ENCODE measurements around the gene MIER3.

MIER3 gene

DNA sequence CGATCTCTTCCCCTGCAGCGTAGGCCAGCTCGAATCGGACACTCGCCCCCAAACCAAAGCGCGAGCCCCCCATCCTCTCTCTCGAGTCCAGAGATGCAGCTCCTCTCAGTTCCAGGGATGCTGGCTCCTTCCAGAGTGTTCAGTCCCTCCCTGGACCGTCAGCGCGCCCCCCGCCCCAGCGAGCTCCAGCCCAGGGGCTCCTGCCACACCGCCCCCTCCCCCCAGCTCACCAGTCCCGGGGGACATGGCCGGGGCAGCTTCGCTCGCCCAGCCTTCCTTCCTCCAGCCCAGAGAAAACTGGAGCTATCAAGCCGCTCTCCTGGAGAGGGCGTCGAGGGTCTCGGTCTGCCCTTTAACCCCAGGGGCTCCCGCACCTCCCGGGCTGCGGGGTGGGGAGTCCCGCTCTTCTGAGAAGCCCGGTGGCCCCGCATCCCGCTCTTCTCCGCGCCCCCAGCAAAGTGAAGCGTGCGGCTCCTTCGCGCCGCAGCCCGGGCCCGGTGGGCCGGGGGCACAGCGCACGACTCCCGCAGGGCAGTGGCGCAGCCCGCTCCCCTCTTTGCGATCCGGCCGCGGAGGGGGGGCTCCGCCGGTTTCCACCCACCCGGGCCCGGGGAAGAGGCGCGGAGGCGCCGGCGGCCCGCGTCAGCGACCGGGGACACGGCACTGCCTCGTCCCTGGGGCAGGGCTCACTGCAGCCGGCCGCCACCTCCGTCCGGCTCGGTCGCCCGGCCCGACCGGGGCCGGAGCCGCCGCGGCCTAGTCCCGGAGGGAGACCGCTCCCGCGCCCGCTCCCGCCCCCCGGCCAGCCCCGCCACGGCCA lies 587 bp downstream of the MIER3 start:
- Histone ChIP-seq H3K9me3 (ENCODE audit: low read depth, low read length) (no peaks in the 10 kb centered on the region), H3K27ac (no peak overlapping the region), H3K9ac (ENCODE audit: insufficient read length) (peak overlapping the region; percentile 76), H3K36me3 (ENCODE audit: insufficient read depth, low read length) (peaks cover 15% of the 10 kb centered on the region; the same call in 1 of the 2 replicates), H3K4me3 (peak overlapping the region; percentile 83)
- no peak for DNase-seq (ENCODE audit: low read depth, low spot score)
- TF ChIP-seq EZH2 (IDR thresholded peaks at IDR 0.05) (no peak), FOXP2 (optimal IDR thresholded peaks at IDR 0.05; ENCODE audit: control extremely low read depth, extremely low read length, insufficient read depth) (no peak), POLR2AphosphoS5 (IDR thresholded peaks at IDR 0.05; ENCODE audit: borderline replicate concordance, low read depth, low read length) (no peak)

DNA sequence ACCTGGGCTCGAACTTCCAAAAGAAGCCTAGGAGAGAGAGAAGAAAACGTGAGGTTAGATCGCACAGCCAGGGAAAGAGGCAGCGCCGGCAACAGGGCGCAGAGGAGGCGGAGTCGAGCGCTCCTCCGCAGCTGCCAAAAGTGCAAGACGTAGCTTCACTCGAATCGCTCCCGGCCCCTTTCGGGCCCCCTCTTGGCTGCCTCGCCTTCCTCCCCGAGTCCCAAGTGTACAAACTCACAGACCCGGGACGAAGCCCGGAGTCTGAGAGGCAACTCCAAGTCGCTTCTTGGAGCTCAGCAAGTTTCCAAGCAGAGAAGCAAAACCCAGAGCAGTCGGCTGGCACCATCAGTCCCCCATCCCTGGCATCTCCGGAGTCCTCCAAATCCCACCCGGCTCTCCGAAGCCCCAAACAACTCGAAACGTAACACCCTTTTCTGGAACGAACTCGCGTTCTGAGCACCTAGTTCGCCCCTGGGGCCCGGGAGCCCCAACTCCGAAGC lies 1.2 kb downstream of the MIER3 start:
- peak overlapping the region; percentile 83 for H3K4me3 ChIP-seq
- H3K9ac ChIP-seq (ENCODE audit: insufficient read length) = peak overlapping the region; percentile 76
- no peak overlapping the region for H3K27ac ChIP-seq
- TF ChIP-seq POLR2AphosphoS5 (IDR thresholded peaks at IDR 0.05; ENCODE audit: borderline replicate concordance, low read depth, low read length) (no peak), FOXP2 (optimal IDR thresholded peaks at IDR 0.05; ENCODE audit: control extremely low read depth, extremely low read length, insufficient read depth) (no peak), EZH2 (IDR thresholded peaks at IDR 0.05) (no peak)
- DNase-seq (ENCODE audit: low read depth, low spot score) = no peak
- peaks cover 21% of the 10 kb centered on the region for H3K36me3 ChIP-seq (ENCODE audit: insufficient read depth, low read length)
- no peaks in the 10 kb centered on the region for H3K9me3 ChIP-seq (ENCODE audit: low read depth, low read length)

GRCh38 chr5:56947052-56947451 lies 4.9 kb downstream of the MIER3 start:
- Histone ChIP-seq H3K36me3 (ENCODE audit: insufficient read depth, low read length) (peaks cover 46% of the 10 kb centered on the region), H3K9ac (ENCODE audit: insufficient read length) (no peak overlapping the region), H3K27ac (no peak overlapping the region), H3K9me3 (ENCODE audit: low read depth, low read length) (no peaks in the 10 kb centered on the region), H3K4me3 (no peak overlapping the region)
- DNase-seq (ENCODE audit: low read depth, low spot score) = no peak
- TF ChIP-seq FOXP2 (optimal IDR thresholded peaks at IDR 0.05; ENCODE audit: control extremely low read depth, extremely low read length, insufficient read depth) (no peak), EZH2 (IDR thresholded peaks at IDR 0.05) (no peak), POLR2AphosphoS5 (IDR thresholded peaks at IDR 0.05; ENCODE audit: borderline replicate concordance, low read depth, low read length) (no peak)

GRCh38 chr5:56941981-56942380 lies 9.9 kb downstream of the MIER3 start:
- no peak for DNase-seq (ENCODE audit: low read depth, low spot score)
- H3K36me3 ChIP-seq (ENCODE audit: insufficient read depth, low read length) = peaks cover 80% of the 10 kb centered on the region

DNA sequence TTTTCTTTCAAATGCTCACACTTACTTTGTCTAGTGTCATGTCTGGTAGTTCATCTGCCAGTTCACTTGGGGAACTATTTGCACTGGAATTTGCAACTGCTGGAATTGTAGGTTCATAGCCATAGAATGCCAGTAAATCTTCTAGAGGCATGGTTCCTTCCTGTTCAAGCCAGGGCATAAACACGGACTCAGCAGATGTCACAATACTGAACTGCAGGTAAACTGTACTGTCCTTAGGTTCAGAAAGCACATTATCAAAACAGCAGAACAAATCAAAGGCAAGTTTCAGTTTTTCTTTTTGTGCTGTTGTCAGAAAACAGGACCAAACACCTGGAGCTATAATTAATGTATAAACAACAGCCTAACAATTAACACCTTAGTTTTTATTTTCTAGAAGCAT lies 13.1 kb downstream of the MIER3 start:
- no peak for TF ChIP-seq POLR2AphosphoS5 (IDR thresholded peaks at IDR 0.05; ENCODE audit: borderline replicate concordance, low read depth, low read length)
- no peak for DNase-seq (ENCODE audit: low read depth, low spot score)
- Histone ChIP-seq H3K27ac (no peak overlapping the region), H3K4me3 (no peak overlapping the region), H3K36me3 (ENCODE audit: insufficient read depth, low read length) (peaks cover 78% of the 10 kb centered on the region), H3K9me3 (ENCODE audit: low read depth, low read length) (no peaks in the 10 kb centered on the region), H3K9ac (ENCODE audit: insufficient read length) (no peak overlapping the region)

More at GRCh38 chr5:56941981-56942380, 9.9 kb downstream of the MIER3 start:
- H3K9ac ChIP-seq (ENCODE audit: insufficient read length) = no peak overlapping the region
- no peak overlapping the region for H3K27ac ChIP-seq
- no peaks in the 10 kb centered on the region for H3K9me3 ChIP-seq (ENCODE audit: low read depth, low read length)
- H3K4me3 ChIP-seq = no peak overlapping the region
- TF ChIP-seq POLR2AphosphoS5 (IDR thresholded peaks at IDR 0.05; ENCODE audit: borderline replicate concordance, low read depth, low read length) (no peak), FOXP2 (optimal IDR thresholded peaks at IDR 0.05; ENCODE audit: control extremely low read depth, extremely low read length, insufficient read depth) (no peak), EZH2 (IDR thresholded peaks at IDR 0.05) (no peak)

DNA sequence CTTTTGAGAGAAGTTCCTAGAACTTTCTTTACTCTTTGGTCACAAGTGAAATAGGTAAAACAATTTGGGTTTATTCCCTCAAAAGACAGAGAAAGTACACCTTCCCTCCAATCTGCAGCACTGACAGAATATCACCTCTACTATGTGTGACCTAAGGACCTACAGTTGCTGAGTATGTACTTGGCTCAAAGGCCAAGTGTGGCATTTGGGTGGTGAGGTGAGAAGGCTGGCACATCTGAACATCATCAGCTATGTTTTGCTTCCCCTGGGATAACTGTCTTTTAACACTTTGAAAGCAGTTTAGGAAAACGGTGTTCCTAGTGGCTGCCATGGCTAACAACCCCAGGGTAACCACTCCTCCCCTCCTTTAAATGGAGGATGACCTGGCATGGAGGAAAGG lies 17.6 kb downstream of the MIER3 start:
- no peak for DNase-seq (ENCODE audit: low read depth, low spot score)
- H3K36me3 ChIP-seq (ENCODE audit: insufficient read depth, low read length) = peaks cover 74% of the 10 kb centered on the region
- no peak overlapping the region for H3K27ac ChIP-seq
- no peak overlapping the region for H3K4me3 ChIP-seq
- no peaks in the 10 kb centered on the region for H3K9me3 ChIP-seq (ENCODE audit: low read depth, low read length)
- no peak overlapping the region for H3K9ac ChIP-seq (ENCODE audit: insufficient read length)
- no peak for TF ChIP-seq POLR2AphosphoS5 (IDR thresholded peaks at IDR 0.05; ENCODE audit: borderline replicate concordance, low read depth, low read length)
- TF ChIP-seq FOXP2 (optimal IDR thresholded peaks at IDR 0.05; ENCODE audit: control extremely low read depth, extremely low read length, insufficient read depth) = no peak
- no peak for TF ChIP-seq EZH2 (IDR thresholded peaks at IDR 0.05)

- Histone ChIP-seq H3K4me3 (no peak overlapping the region), H3K27ac (no peak overlapping the region), H3K9me3 (ENCODE audit: low read depth, low read length) (no peaks in the 10 kb centered on the region), H3K36me3 (ENCODE audit: insufficient read depth, low read length) (peaks cover 69% of the 10 kb centered on the region), H3K9ac (ENCODE audit: insufficient read length) (no peak overlapping the region)
- TF ChIP-seq FOXP2 (optimal IDR thresholded peaks at IDR 0.05; ENCODE audit: control extremely low read depth, extremely low read length, insufficient read depth) = no peak
- no peak for DNase-seq (ENCODE audit: low read depth, low spot score)
Measured at GRCh38 chr5:56922922-56923321, 29.0 kb downstream of the MIER3 start.

DNA sequence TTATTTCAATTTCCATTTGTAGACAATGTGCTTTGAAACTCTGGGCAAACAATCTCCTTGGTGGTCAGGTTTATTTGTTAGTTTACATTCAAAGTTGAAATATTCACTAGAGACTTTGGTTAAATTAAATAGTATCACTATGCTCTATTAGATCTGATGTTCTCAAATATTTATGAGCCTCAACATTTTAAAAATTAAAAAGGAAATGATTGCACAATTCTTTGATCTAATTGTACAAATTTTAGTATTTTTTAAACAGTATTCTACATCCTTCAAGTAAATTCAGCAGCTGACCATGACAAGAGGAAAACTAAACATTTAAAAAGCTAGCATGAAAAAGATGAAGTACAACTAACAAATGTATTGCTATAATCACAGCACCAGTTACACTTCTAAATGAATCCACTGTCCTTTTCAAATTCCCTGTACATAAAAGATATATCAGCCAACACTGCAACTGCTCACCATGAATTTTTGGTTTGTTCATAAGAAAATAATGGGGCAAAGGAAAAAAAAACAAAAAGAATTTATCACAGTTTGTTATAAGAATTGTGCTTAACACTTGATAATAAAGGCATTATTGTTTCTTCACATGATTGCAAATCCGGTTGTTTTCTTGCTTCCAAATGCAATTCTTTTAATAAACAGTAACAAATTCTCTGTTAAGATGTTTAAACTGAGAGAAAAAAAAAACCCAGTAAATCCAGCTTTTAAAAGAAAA lies 31.8 kb downstream of the MIER3 start:
- DNase-seq (ENCODE audit: low read depth, low spot score) = no peak
- TF ChIP-seq EZH2 (IDR thresholded peaks at IDR 0.05) = no peak
- TF ChIP-seq POLR2AphosphoS5 (IDR thresholded peaks at IDR 0.05; ENCODE audit: borderline replicate concordance, low read depth, low read length) = no peak
- no peak for TF ChIP-seq FOXP2 (optimal IDR thresholded peaks at IDR 0.05; ENCODE audit: control extremely low read depth, extremely low read length, insufficient read depth)
- Histone ChIP-seq H3K27ac (no peak overlapping the region), H3K36me3 (ENCODE audit: insufficient read depth, low read length) (peaks cover 42% of the 10 kb centered on the region), H3K4me3 (no peak overlapping the region), H3K9ac (ENCODE audit: insufficient read length) (no peak overlapping the region), H3K9me3 (ENCODE audit: low read depth, low read length) (no peaks in the 10 kb centered on the region)

Data from SK-N-MC (cell line).